HG02973 (cell line): ENCODE results near the gene UTY.
"Not testable (repeated sequence)": the region's sequence is repeated elsewhere in the genome, so short reads cannot be mapped to it uniquely, and the experiment has no call there.

Source experiments
- ATAC-seq: cut with Tn5 transposase; IDR thresholded peaks from one replicate; pipeline ENCODE4 v1.9.1; 2021; ENCODE audit warnings: moderate library complexity; ENCODE audit not compliant: unreplicated experiment

Gene UTY

DNA sequence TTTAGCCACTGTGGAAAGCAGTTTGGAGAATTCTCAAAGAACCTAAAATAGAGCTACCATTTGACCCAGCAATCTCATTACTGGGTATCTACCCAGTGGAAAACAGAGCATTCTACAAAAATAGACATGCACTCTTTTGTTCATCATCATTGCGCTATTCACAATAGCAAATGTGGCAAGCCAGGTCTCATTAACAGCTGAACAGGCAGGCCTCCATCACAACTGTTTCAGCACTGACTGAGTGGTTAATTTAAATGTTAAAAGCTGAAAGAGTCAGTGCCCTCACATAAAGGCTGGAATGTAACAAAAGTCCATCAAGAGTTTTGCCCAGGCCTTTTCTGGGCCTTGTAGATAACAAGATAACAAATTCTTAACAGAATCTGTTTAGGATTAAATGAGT lies 166.9 kb downstream of the UTY start:
- no peak for ATAC-seq

DNA sequence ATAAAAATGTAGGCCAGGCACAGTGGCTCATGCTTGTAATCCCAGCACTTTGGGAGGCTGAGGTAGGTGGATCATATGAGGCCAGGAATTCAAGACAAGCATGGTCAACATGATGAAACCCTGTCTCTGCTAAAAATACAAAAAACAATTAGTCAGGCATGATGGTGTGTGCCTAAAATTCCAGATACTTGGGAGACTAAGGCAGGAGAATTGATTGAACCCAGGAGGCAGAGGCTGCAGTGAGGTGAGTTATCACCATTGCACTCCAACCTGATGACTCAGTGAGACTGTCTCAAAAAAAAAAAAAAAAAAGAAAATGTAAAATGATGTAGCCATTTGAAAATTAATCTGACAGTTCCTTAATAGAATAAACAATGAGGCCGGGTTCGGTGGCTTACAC lies 171.9 kb downstream of the UTY start:
- no peak for ATAC-seq

DNA sequence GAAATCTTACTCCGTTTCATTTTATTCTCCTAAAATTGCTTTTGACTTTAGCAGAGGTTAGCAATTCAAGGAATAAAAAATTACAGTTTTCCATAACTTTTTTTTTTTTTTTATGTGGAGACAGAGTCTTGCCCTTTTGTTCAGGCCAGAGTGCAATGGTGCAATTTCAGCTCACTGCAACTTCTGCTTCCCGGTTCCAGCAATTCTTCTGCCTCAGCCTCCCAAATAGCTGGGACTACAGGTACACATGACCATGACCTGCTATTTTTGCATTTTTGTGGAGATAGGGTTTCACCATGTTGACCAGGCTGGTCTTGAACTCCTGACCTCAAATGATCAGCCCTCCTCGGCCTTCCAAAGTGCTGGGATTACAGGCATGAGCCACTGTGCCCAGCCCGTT lies 179.0 kb downstream of the UTY start:
- no peak for ATAC-seq

DNA sequence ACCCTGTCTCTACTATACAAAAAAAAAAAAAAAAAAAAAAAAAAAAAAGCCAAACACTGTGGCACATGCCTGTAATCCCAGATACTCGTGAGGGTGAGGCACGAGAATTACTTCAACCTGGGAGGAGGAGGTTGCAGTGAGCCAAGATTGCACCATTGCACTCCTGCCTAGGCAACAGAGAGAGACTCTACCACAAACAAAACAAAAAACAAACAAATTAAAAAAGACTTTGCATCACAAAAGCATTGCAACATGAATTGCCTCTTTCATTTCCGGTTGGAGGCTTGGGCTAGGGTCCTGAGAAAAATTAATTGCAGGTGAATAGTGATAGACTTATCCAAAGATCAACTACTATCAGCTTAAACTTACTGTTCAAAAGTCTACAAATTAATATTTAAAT lies 180.4 kb downstream of the UTY start:
- ATAC-seq = no peak

DNA sequence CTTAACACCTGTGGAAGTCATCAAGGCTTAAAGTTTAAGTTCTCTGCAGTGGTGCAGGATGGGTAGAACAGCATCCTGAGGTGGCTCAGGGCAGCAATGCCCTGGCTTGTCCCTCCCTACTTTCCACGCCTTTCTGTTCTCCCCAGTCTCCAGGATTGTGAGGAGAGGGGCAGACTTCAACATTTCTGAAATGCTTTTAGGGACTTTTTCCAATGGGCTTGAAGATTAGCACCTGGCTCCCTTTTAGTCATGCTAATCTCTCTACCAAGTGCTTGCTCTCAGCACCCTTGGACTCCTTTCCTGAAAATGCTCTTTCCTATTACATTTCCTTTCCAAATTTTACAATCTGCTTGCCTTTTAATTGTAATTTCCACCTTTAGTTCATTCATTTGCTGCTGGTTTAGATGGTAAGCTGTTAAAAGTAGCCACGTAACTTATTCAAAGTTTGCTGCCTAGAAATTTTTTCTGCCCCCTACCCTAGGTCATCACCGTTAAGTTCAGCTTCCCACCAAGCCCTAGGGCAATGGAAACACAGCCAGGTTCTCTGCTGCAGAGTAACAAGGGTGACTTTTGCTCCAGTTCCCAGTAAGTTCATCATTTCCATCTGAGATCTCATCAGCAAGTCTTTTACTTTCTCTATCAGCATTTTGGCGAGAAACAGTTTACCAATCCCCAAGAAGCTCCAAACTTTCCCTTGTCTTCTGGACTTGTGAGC lies 183.5 kb downstream of the UTY start:
- no peak for ATAC-seq

DNA sequence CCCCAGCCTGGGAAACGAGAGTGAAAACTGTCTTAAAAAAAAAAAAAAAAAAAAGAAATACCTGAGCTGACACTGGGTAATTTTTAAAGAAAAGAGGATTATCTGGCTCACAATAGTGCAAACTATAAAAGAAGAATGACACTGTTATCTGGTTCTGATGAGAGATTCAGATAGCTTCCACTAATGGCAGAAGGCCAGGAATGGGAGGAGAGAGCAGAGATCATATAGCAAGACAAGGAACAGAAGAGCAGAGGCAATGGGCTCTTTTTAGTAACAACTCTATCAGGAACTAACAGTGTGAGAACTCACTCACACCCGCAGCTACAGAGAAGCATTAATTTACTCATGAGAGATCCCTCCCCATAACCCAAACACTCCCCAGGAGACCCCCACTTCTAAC lies 184.8 kb downstream of the UTY start:
- no peak for ATAC-seq

DNA sequence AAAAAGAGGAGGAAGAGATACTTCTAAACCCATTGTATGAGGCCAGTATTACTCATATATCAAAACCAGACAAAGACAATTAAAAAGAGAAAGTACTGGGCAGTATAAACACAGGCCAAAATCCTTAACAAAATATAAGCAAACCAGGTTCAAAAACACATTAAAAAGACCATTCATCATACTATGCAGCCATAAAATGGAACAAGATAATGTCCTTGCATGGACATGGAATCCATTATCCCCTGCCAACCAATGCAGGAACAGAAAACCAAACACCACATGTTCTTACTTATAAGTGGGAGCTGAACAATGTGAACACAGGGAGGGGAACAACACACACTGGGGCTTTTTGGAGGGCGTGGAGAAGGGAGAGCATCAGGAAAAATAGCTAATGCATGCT lies 188.6 kb downstream of the UTY start:
- no peak for ATAC-seq

DNA sequence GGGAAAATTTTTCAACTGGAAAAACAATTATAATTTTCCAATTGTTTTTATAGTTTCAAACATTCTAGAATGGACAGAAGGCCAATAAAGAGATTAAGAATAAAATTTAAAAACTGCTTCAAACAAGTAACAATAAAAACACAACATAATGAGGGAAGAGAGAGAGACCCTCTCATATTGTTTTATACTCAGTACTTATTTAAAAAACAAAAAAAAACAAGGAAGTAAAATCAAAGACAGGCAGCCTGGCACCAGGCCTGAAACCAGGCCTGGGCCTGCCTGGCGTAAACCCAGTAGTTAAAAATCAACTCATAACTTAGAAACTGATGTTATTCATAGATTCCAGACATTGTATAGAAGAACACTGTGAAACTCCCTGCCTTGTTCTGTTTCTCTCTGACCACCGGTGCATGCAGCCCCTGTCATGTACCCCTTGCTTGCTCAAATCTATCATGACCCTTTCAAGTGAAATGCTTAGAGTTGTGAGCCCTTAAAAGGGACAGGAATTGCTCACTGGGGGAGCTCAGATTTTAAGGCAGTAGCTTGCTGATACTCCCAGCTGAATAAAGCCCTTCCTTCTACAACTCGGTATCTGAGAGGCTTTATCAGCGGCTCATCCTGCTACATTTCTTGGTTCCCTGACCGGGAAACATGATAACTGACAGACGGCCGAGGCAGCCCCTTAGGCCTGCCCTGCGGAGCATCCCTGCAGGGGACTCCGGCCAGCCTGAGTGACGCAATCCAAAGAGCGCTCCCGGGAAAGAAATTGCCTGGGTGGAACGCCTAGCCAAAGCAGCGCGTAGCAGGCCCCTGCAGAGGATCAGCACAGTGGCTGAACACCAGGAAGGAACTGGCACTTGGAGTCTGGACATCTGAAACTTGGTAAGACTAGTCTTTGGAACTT lies 197.4 kb downstream of the UTY start:
- not testable (repeated sequence) for ATAC-seq

DNA sequence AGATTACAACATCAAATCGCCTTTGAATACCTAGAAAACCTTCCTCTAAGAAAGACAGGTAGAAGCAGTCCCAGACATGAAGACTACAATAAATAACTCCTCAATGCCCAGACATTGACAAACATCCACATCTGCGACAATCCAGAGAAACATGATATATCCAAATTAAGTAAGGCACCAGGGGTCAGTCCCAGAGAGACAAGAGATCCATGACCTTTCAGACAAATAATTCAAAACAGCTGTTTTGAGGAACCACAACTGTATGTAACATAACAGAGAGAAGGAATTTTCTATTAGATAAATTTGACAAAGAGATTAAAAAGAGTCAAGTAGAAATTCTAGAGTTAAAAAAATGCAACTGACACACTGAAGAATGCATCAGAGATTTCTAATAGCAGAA lies 200.3 kb downstream of the UTY start:
- no peak for ATAC-seq

DNA sequence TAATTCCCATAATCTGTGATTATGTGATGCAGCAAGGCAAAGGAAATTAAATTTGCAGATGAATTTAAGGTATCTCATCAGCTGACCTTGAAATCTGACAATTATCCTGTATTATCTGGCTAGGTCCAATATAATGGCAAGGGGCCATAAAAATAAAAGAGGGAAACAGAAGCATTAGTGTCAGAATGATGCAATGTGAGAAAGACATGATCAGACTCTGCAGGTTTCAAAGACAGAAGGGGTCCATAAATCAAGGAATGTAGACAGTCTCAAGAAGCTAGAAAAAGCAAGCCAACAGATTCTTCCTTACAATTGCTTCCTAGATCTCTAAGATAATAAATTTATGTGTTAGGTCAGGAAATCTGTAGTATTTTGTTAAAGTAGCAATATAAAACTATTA lies 208.1 kb downstream of the UTY start:
- no peak for ATAC-seq

DNA sequence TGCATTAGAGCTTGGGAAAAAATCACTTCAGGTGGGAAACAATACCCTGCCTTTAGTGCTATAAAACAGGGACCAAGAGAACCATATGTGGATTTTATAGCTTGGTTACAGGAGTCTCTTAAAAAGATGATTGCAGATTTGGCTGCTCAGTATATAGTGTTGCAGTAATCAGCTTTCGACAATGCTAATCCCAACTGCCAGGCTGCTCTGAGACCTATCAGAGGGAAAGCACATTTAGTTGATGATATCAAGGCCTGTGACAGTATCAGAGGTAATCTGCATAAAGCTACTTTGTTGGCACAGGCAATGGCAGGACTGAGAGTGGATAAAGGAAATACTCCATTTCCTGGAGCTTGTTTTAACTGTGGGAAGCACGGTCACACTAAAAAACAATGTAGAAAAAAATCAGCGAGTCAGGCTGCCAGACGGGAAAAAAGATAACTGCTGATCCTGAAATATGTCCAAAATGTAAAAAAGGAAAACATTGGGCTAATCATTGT lies 225.8 kb downstream of the UTY start:
- not testable (repeated sequence) for ATAC-seq

DNA sequence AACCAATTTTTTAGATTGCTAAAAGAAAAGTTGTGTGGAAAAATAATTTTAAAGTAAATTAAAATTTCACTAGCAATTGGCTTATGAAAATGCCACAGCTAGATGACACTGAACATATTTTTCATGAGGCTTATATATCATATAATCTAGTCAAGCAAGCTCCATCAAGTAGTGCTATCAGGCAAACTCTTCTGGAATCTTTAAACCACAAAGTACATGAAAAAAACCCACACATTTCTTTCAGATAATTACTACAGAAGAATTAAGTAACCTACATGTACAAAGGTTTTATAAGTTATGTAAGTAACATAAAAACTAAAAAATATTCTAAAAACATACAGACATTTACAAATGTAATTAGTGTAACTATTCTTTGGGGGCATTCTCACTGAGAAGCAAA lies 229.4 kb downstream of the UTY start:
- no peak for ATAC-seq

DNA sequence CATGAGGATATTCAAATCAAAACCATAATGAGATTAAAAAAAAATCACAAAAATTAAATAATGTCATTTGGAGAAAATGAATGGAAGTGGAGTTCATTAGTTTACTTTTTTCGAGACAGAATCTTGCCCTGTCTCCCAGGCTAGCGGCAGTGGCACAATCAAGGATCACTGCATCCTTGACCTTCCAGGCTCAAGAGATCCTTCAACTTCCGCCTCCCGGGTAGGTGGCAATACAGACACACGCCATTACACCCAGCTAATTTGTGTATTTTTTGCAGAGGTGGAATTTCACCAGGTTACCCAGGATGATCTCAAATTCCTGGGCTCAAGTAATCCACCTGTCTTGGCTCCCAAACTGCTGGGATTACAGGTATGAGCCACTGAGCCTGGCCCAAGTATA lies 236.1 kb downstream of the UTY start:
- ATAC-seq = no peak

DNA sequence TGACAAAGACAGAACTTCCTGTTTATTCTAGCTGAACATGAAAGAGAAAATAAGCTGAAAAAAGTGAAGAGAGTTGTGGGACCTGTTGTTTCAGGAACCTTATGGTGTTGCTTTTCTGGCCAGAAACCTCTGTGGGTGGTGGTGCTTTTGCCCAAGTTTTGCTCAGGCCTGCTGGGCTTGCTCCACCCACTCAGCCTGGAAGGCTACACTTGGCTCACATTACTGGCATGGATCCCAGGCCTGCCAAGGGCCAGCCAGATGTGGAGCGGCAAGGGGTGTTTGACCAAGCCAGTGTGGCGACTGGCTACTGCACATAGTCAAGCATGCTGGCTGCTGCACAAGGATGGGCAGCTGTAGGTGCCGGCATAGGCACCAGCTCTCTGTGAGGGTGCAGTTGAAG lies 245.9 kb downstream of the UTY start:
- no peak for ATAC-seq

DNA sequence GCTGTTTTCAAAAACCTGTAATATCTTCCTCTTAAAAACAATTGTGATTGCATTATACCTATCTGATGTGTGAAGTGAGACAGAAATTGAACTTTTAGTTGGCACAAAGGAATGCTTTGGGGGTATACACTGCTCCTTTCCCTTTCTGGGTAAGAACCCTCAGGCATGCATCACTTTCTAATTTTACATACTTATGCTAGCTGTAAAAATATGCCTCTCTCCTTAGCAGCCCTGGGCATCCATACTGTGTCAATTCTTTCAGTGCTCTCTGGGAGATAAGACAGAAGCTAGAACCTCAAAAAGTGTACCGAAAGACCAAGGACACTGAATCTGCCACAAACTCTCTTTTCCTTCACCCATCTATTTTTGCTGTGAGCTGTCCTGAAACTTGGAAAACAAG lies 246.7 kb downstream of the UTY start:
- ATAC-seq = no peak

DNA sequence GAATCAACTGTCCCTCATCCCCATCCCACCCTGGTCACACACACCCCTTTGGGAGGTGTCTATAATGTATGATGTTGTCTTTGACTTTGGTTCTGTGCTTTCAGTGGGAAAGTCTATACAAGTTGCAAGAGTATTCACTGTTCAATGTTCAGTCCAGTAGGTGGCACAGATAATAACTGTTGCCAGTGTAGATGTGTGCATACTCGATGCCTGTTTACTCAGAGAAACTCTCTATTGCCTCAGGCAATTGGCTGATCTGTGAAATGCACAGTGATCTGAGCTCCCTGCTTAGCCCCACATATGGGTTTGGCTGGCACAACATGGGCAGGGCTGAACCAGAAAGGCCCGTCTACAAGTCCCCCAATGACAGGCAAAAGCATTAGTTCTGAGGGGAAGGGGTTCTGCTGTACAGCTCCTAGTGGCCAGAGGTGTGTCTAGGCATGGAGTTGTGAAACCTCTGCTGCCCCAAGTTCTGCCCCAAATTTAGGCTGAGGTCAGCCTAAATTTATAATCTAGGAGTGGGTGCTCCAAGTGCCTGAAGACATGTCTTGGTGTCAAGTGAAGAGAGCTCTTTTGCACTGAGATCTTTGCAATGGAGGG lies 252.4 kb downstream of the UTY start:
- no peak for ATAC-seq

DNA sequence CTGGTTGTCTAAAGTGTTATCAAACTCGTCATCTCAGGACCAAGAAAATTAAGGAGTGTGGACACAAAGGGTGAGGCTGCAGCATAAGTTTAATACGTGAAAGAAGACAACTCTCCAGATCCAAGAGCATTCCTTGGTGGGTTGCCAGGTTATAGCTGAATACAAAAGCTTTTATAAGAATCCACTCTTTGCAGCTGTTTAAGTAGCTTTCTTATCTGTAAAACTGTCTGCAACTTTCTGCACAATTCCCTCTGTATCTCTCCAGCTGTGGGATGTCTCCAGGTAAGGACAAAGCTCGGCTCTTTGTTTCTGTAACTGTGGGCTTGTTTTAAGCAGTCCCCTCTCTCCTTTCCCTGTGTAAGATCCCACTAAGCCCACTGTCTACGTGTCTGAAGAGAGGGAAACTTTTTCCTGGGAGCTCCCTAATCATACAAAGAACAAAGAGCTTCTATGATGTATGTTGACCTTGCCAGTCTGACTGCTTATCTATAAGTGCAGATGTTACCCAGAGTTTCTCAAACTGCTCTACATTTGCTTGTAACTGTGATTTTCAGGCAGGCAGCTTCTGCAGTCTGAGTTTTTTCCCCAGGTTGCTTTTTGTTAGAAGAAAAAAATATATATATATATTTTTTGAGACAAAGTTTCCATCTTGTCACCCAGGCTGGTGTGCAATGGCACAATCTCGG lies 268.7 kb downstream of the UTY start:
- ATAC-seq = no peak

DNA sequence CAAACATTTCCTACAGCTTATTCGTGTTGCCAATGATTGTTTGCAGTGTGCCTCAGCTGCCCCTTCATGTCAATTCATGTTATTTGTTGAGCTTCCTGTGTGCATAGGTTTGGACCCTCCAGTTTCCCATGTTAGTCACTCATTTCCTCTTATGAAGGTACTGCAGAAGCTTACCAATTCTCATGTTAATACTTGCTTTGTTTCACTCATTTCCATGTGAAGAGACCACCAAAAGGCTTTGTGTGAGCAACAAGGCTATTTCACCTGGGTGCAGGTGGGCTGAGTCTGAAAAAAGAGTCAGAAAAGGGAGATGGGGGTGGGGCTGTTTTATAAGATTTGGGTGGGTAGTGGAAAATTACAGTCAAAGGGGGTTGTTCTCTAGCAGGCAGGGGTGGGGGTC lies 274.6 kb downstream of the UTY start:
- ATAC-seq = no peak
